Loucy (cell line): ENCODE data around the gene ZBTB24.

Experiments used
- H2AFZ ChIP-seq: fragments of 200-600 bp; sonication (generic); 2 replicates; pipeline ENCODE4 v1.6.0; 2016; ENCODE audit warnings: antibody characterized with exemption, mild to moderate bottlenecking, low read length, moderate library complexity
- H3F3A ChIP-seq: fragments of 200-600 bp; 2 replicates; pipeline ENCODE4 v1.6.0; 2016; ENCODE audit warnings: antibody characterized with exemption, low read depth, mild to moderate bottlenecking
- H3K27me3 ChIP-seq: fragments of 200-600 bp; sonication (generic); 2 replicates; pipeline ENCODE4 v1.6.1; 2014; ENCODE audit warnings: low read length, mild to moderate bottlenecking; ENCODE audit not compliant: insufficient read depth, poor library complexity, severe bottlenecking
- H3K36me3 ChIP-seq: fragments of 200-600 bp; sonication (generic); 2 replicates; pipeline ENCODE4 v1.6.1; 2016; ENCODE audit warnings: low read length; ENCODE audit not compliant: insufficient read depth
- H3K4me1 ChIP-seq: fragments of 200-600 bp; sonication (generic); 2 replicates; pipeline ENCODE4 v1.5.1; 2014; ENCODE audit warnings: low read length, mild to moderate bottlenecking; ENCODE audit not compliant: insufficient read depth, poor library complexity, severe bottlenecking
- H3K4me2 ChIP-seq: fragments of 200-600 bp; sonication (generic); 2 replicates; pipeline ENCODE4 v1.6.0; 2014; ENCODE audit warnings: antibody characterized with exemption, low read length, low read depth, mild to moderate bottlenecking; ENCODE audit not compliant: poor library complexity, severe bottlenecking
- H3K4me3 ChIP-seq: fragments of 200-600 bp; sonication (generic); 2 replicates; pipeline ENCODE4 v1.5.1; 2014; ENCODE audit warnings: low read length, mild to moderate bottlenecking, mixed read lengths; ENCODE audit not compliant: poor library complexity, severe bottlenecking
- H3K79me2 ChIP-seq: fragments of 200-600 bp; sonication (generic); 2 replicates; pipeline ENCODE4 v1.6.1; 2014; ENCODE audit warnings: low read length; ENCODE audit not compliant: insufficient read depth
- H3K9ac ChIP-seq: fragments of 200-600 bp; sonication (generic); 2 replicates; pipeline ENCODE4 v1.6.0; 2014; ENCODE audit warnings: mild to moderate bottlenecking, low read depth, low read length, moderate library complexity; ENCODE audit not compliant: poor library complexity, severe bottlenecking
- H3K9me2 ChIP-seq: fragments of 200-600 bp; sonication (generic); replicated peaks from 2 replicates; pipeline ENCODE4 v1.6.1; 2016; ENCODE audit warnings: low read depth, low read length, mixed read lengths
- H3K9me3 ChIP-seq: fragments of 200-600 bp; sonication (generic); 2 replicates; pipeline ENCODE4 v1.6.1; 2014; ENCODE audit warnings: mild to moderate bottlenecking, antibody characterized with exemption, low read length, low read depth; ENCODE audit not compliant: insufficient read depth
- H4K20me1 ChIP-seq: fragments of 200-600 bp; sonication (generic); 2 replicates; pipeline ENCODE4 v1.6.0; 2014; ENCODE audit warnings: antibody characterized with exemption, low read length, mild to moderate bottlenecking; ENCODE audit not compliant: insufficient read depth, poor library complexity, severe bottlenecking
- EZH2phosphoT487 ChIP-seq: fragments of 200-600 bp; IDR thresholded peaks from 2 replicates; pipeline ENCODE4 v1.6.1; 2018; ENCODE audit warnings: antibody characterized with exemption, mild to moderate bottlenecking, moderate library complexity, borderline replicate concordance
- TF ChIP-seq, protein P1 (sequence below): fragments of 200-600 bp; sonication (generic); conservative IDR thresholded peaks from 2 replicates; pipeline ENCODE4 v1.5.1; 2014; ENCODE audit warnings: mild to moderate bottlenecking, antibody characterized with exemption, low read length

The ZBTB24 gene

DNA sequence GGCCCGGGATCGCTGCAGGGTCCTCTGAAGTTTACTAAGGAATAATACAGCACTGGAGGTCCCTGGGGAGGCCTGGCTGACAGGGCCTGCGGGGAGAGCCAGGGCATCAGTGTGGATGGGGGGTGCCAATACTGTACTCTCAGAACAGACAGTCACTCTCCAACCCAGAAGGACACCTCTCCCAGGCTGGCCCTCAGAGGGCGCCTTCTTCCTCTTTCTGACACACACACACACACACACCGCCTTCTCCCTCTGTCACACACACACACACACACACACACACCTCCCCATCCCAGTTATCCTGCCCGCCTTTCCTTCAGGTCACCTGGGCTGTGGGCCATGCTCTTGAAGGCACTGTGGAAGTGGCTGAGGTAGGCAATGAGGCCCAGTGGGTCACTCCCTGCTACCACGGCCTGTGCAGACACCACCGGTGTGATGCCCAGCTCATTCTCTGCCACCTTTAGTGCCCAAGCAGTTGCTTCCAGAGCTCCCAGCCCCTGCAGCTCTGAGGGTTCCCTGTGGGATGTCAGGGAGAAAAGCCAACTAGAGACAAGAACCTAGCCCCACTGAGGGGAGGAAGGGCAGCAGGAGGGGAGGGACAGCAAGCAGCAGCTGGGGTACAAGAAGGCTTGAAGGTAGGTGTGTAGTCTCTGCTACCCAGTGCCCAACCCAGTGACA, 35.0 kb downstream of the ZBTB24 start:
- Histone ChIP-seq H3F3A (no peaks in the 10 kb centered on the region), H4K20me1 (peaks cover 2% of the 10 kb centered on the region), H3K9me3 (no peaks in the 10 kb centered on the region), H3K79me2 (peaks cover 33% of the 10 kb centered on the region), H2AFZ (no peak overlapping the region), H3K9me2 (no peaks in the 10 kb centered on the region), H3K4me3 (no peak overlapping the region), H3K9ac (peak overlapping the region; percentile 31), H3K27me3 (no peaks in the 10 kb centered on the region), H3K36me3 (peaks cover 48% of the 10 kb centered on the region; the same call in 1 of the 2 replicates), H3K4me2 (no peak overlapping the region), H3K4me1 (peaks cover 42% of the 10 kb centered on the region)
- no peak for TF ChIP-seq EZH2phosphoT487
- TF ChIP-seq, protein P1, sequence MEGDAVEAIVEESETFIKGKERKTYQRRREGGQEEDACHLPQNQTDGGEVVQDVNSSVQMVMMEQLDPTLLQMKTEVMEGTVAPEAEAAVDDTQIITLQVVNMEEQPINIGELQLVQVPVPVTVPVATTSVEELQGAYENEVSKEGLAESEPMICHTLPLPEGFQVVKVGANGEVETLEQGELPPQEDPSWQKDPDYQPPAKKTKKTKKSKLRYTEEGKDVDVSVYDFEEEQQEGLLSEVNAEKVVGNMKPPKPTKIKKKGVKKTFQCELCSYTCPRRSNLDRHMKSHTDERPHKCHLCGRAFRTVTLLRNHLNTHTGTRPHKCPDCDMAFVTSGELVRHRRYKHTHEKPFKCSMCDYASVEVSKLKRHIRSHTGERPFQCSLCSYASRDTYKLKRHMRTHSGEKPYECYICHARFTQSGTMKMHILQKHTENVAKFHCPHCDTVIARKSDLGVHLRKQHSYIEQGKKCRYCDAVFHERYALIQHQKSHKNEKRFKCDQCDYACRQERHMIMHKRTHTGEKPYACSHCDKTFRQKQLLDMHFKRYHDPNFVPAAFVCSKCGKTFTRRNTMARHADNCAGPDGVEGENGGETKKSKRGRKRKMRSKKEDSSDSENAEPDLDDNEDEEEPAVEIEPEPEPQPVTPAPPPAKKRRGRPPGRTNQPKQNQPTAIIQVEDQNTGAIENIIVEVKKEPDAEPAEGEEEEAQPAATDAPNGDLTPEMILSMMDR = no peak

DNA sequence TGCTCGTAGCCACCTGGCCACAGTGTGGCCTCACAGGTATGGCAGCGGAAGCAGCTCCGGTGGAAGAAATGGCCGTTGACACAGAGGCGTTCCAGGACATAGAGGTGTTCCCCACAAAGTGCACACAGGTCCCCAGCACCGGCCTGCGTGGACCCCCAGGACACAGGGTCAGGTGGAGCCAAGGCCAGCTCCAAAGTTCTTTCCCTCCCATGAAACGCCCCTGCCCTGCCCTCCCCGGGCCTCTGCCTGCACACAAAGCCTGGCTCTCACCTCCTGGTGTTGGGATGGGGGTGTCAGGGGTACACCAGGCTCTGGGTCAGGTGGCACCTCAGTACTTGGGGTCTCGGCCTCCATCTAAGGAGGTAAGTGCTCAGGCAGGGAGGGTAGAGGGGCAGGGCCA, 35.9 kb downstream of the ZBTB24 start:
- H3K27me3 ChIP-seq = no peaks in the 10 kb centered on the region
- H3K4me3 ChIP-seq = no peak overlapping the region
- H3K9me3 ChIP-seq = no peaks in the 10 kb centered on the region
- no peak for TF ChIP-seq EZH2phosphoT487
- TF ChIP-seq, protein P1 = no peak
- H2AFZ ChIP-seq = no peak overlapping the region
- no peak overlapping the region for H3K4me2 ChIP-seq
- H4K20me1 ChIP-seq = peaks cover 5% of the 10 kb centered on the region
- H3F3A ChIP-seq = no peaks in the 10 kb centered on the region
- no peak overlapping the region for H3K9ac ChIP-seq
- peaks cover 43% of the 10 kb centered on the region for H3K4me1 ChIP-seq
- H3K79me2 ChIP-seq = peaks cover 33% of the 10 kb centered on the region
- H3K36me3 ChIP-seq = peaks cover 42% of the 10 kb centered on the region; the same call in 1 of the 2 replicates
- H3K9me2 ChIP-seq = no peaks in the 10 kb centered on the region

GRCh38 chr6:109446541-109446940, 36.5 kb downstream of the ZBTB24 start:
- H3K9me2 ChIP-seq = no peaks in the 10 kb centered on the region
- no peak for TF ChIP-seq EZH2phosphoT487
- TF ChIP-seq, protein P1 = no peak
- H2AFZ ChIP-seq = no peak overlapping the region
- no peaks in the 10 kb centered on the region for H3K9me3 ChIP-seq
- no peak overlapping the region for H3K9ac ChIP-seq
- H3K27me3 ChIP-seq = no peaks in the 10 kb centered on the region
- H3K79me2 ChIP-seq = peaks cover 33% of the 10 kb centered on the region
- H3K36me3 ChIP-seq = peaks cover 37% of the 10 kb centered on the region; the same call in 1 of the 2 replicates
- H3K4me3 ChIP-seq = no peak overlapping the region
- peaks cover 45% of the 10 kb centered on the region for H3K4me1 ChIP-seq
- H3F3A ChIP-seq = no peaks in the 10 kb centered on the region
- H4K20me1 ChIP-seq = peaks cover 5% of the 10 kb centered on the region
- H3K4me2 ChIP-seq = no peak overlapping the region
